Measurements from ENCODE around the gene NACC1.
"Not testable (repeated sequence)": the region's sequence is repeated elsewhere in the genome, so short reads cannot be mapped to it uniquely, and the experiment has no call there.

Gene NACC1

GRCh38 chr19:13138171-13138915, 20.3 kb downstream of the NACC1 start:
- H3K36me3 ChIP-seq (ENCODE audit: control insufficient read depth, insufficient read depth, low read length) = peaks cover 53% of the 10 kb centered on the region
- no peak overlapping the region for H3K4me3 ChIP-seq (ENCODE audit: low read depth, low read length)
- H3K9me3 ChIP-seq (ENCODE audit: control insufficient read depth, insufficient read depth, low read length) = no peaks in the 10 kb centered on the region
- no peak overlapping the region for H3K9ac ChIP-seq (ENCODE audit: low read depth, low read length)
- H3K27me3 ChIP-seq (ENCODE audit: control insufficient read depth, insufficient read depth, low read length) = no peaks in the 10 kb centered on the region
- no peaks in the 10 kb centered on the region for H3K4me1 ChIP-seq (ENCODE audit: control insufficient read depth, insufficient read depth, low read length)
- H3K27ac ChIP-seq (ENCODE audit: low read depth, low read length) = no peak overlapping the region

GRCh38 chr19:13138916-13139198, 20.8 kb downstream of the NACC1 start:
- Histone ChIP-seq H3K4me3 (ENCODE audit: low read depth, low read length) (no peak overlapping the region), H3K9me3 (ENCODE audit: control insufficient read depth, insufficient read depth, low read length) (no peaks in the 10 kb centered on the region), H3K27me3 (ENCODE audit: control insufficient read depth, insufficient read depth, low read length) (no peaks in the 10 kb centered on the region), H3K9ac (ENCODE audit: low read depth, low read length) (no peak overlapping the region), H3K4me1 (ENCODE audit: control insufficient read depth, insufficient read depth, low read length) (no peaks in the 10 kb centered on the region), H3K27ac (ENCODE audit: low read depth, low read length) (no peak overlapping the region), H3K36me3 (ENCODE audit: control insufficient read depth, insufficient read depth, low read length) (peaks cover 49% of the 10 kb centered on the region)

- Histone ChIP-seq H3K9ac (ENCODE audit: low read depth, low read length) (no peak overlapping the region), H3K4me3 (ENCODE audit: low read depth, low read length) (no peak overlapping the region), H3K27ac (ENCODE audit: low read depth, low read length) (no peak overlapping the region)
Measured at GRCh38 chr19:13139633-13140311, 21.7 kb downstream of the NACC1 start.

GRCh38 chr19:13146763-13147563, 28.9 kb downstream of the NACC1 start:
- Histone ChIP-seq H3K9me3 (ENCODE audit: control insufficient read depth, insufficient read depth, low read length) (no peaks in the 10 kb centered on the region), H3K27ac (ENCODE audit: low read depth, low read length) (no peak overlapping the region), H3K4me3 (ENCODE audit: low read depth, low read length) (no peak overlapping the region), H3K27me3 (ENCODE audit: control insufficient read depth, insufficient read depth, low read length) (no peaks in the 10 kb centered on the region), H3K36me3 (ENCODE audit: control insufficient read depth, insufficient read depth, low read length) (peaks cover 18% of the 10 kb centered on the region), H3K4me1 (ENCODE audit: control insufficient read depth, insufficient read depth, low read length) (no peaks in the 10 kb centered on the region), H3K9ac (ENCODE audit: low read depth, low read length) (no peak overlapping the region)

More at GRCh38 chr19:13139633-13140311, 21.7 kb downstream of the NACC1 start:
- Histone ChIP-seq H3K9me3 (ENCODE audit: control insufficient read depth, insufficient read depth, low read length) (no peaks in the 10 kb centered on the region), H3K27me3 (ENCODE audit: control insufficient read depth, insufficient read depth, low read length) (no peaks in the 10 kb centered on the region), H3K36me3 (ENCODE audit: control insufficient read depth, insufficient read depth, low read length) (peaks cover 53% of the 10 kb centered on the region), H3K4me1 (ENCODE audit: control insufficient read depth, insufficient read depth, low read length) (no peaks in the 10 kb centered on the region)

- H3K27ac ChIP-seq (ENCODE audit: low read depth, low read length); H3K27me3 ChIP-seq (ENCODE audit: control insufficient read depth, insufficient read depth, low read length); H3K9me3 ChIP-seq (ENCODE audit: control insufficient read depth, insufficient read depth, low read length); H3K4me1 ChIP-seq (ENCODE audit: control insufficient read depth, insufficient read depth, low read length): not testable (repeated sequence)
- Histone ChIP-seq H3K4me3 (ENCODE audit: low read depth, low read length) (peak overlapping the region; percentile 96), H3K9ac (ENCODE audit: low read depth, low read length) (peak overlapping the region; percentile 16; the same call in 1 of the 2 replicates), H3K36me3 (ENCODE audit: control insufficient read depth, insufficient read depth, low read length) (peaks cover 14% of the 10 kb centered on the region)
Measured at GRCh38 chr19:13149173-13149627, 31.1 kb downstream of the NACC1 start.

- H3K9me3 ChIP-seq (ENCODE audit: control insufficient read depth, insufficient read depth, low read length) = no peaks in the 10 kb centered on the region
- no peak overlapping the region for H3K27ac ChIP-seq (ENCODE audit: low read depth, low read length)
- peak overlapping the region; percentile 16; the same call in 1 of the 2 replicates for H3K9ac ChIP-seq (ENCODE audit: low read depth, low read length)
Measured at GRCh38 chr19:13149628-13150186, 31.6 kb downstream of the NACC1 start.

GRCh38 chr19:13150187-13150930, 32.3 kb downstream of the NACC1 start, which contains the start of the genes IER2 and STX10:
Gene IER2, plus strand, starts transcription at chr19:13150411. Its CDS starts 2,776 bp downstream, at chr19:13153187.
Gene STX10, minus strand, starts transcription at chr19:13150375. Its CDS starts 202 bp downstream, at chr19:13150173.
- H3K4me3 ChIP-seq (ENCODE audit: low read depth, low read length) = peak within 1 kb of the TSS; percentile 96
- H3K27me3 ChIP-seq (ENCODE audit: control insufficient read depth, insufficient read depth, low read length) = no peaks in the 10 kb centered on the region
- peak within 1 kb of the TSS; percentile 83 for H3K9ac ChIP-seq (ENCODE audit: low read depth, low read length)
- H3K4me1 ChIP-seq (ENCODE audit: control insufficient read depth, insufficient read depth, low read length) = no peaks in the 10 kb centered on the region
- peaks cover 9% of the 10 kb centered on the region; the same call in 1 of the 2 replicates for H3K36me3 ChIP-seq (ENCODE audit: control insufficient read depth, insufficient read depth, low read length)
- no peaks in the 10 kb centered on the region for H3K9me3 ChIP-seq (ENCODE audit: control insufficient read depth, insufficient read depth, low read length)
- peak within 1 kb of the TSS; percentile 95 for H3K27ac ChIP-seq (ENCODE audit: low read depth, low read length)

More at GRCh38 chr19:13149628-13150186, 31.6 kb downstream of the NACC1 start:
- H3K4me1 ChIP-seq (ENCODE audit: control insufficient read depth, insufficient read depth, low read length) = no peaks in the 10 kb centered on the region
- H3K4me3 ChIP-seq (ENCODE audit: low read depth, low read length) = peak overlapping the region; percentile 96
- peaks cover 11% of the 10 kb centered on the region for H3K36me3 ChIP-seq (ENCODE audit: control insufficient read depth, insufficient read depth, low read length)
- no peaks in the 10 kb centered on the region for H3K27me3 ChIP-seq (ENCODE audit: control insufficient read depth, insufficient read depth, low read length)

GRCh38 chr19:13150931-13151604, 33.0 kb downstream of the NACC1 start:
- Histone ChIP-seq H3K36me3 (ENCODE audit: control insufficient read depth, insufficient read depth, low read length) (peaks cover 7% of the 10 kb centered on the region; the same call in 1 of the 2 replicates), H3K9me3 (ENCODE audit: control insufficient read depth, insufficient read depth, low read length) (no peaks in the 10 kb centered on the region), H3K4me3 (ENCODE audit: low read depth, low read length) (peak overlapping the region; percentile 96), H3K27me3 (ENCODE audit: control insufficient read depth, insufficient read depth, low read length) (no peaks in the 10 kb centered on the region), H3K9ac (ENCODE audit: low read depth, low read length) (peak overlapping the region; percentile 83), H3K4me1 (ENCODE audit: control insufficient read depth, insufficient read depth, low read length) (peaks cover under 1% of the 10 kb centered on the region), H3K27ac (ENCODE audit: low read depth, low read length) (peak overlapping the region; percentile 95)

- Histone ChIP-seq H3K4me1 (ENCODE audit: control insufficient read depth, insufficient read depth, low read length) (peaks cover 5% of the 10 kb centered on the region), H3K27me3 (ENCODE audit: control insufficient read depth, insufficient read depth, low read length) (no peaks in the 10 kb centered on the region)
Measured at GRCh38 chr19:13151605-13152355, 33.7 kb downstream of the NACC1 start.

More at GRCh38 chr19:13151605-13152355, 33.7 kb downstream of the NACC1 start:
- Histone ChIP-seq H3K36me3 (ENCODE audit: control insufficient read depth, insufficient read depth, low read length) (peaks cover 6% of the 10 kb centered on the region; the same call in 1 of the 2 replicates), H3K9me3 (ENCODE audit: control insufficient read depth, insufficient read depth, low read length) (no peaks in the 10 kb centered on the region), H3K4me3 (ENCODE audit: low read depth, low read length) (peak overlapping the region; percentile 96), H3K27ac (ENCODE audit: low read depth, low read length) (peak overlapping the region; percentile 100), H3K9ac (ENCODE audit: low read depth, low read length) (peak overlapping the region; percentile 97)

Data from HUES48 (cell line).